Measurements from ENCODE around the gene ARL8B. TPM values are rescaled to one million over a fixed set of nuclear protein-coding genes. Genes with fewer than 3 reads are reported as not detected.
"Not testable (repeated sequence)": the region's sequence is repeated elsewhere in the genome, so short reads cannot be mapped to it uniquely, and the experiment has no call there.

Gene ARL8B
- total RNA-seq, 1 experiment from 2014 or later, result 41.0 TPM

DNA sequence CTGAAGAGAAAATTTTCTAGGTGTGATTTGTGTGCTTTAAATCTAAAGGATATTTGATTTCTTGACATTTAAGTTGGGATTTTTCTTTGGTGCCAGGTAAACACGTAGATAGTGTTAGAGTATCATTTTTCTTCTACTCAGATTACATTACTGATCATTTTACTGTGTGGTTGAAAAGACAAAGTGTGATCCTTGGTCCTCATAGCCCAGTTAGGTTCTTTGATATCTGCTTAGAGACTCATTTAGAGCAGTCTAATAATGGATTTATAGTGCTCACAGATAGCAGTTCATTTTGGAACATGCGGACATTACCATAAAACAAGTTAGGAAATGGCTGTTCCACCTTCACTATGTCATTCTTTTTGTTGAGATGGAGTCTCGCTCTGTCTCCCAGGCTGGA lies 12.4 kb downstream of the ARL8B start:
- Histone ChIP-seq H3K36me3 (no peaks in the 10 kb centered on the region), H3K27me3 (no peaks in the 10 kb centered on the region), H3K4me3 (no peak overlapping the region), H3K9me3 (no peaks in the 10 kb centered on the region)
- no peak for DNase-seq

DNA sequence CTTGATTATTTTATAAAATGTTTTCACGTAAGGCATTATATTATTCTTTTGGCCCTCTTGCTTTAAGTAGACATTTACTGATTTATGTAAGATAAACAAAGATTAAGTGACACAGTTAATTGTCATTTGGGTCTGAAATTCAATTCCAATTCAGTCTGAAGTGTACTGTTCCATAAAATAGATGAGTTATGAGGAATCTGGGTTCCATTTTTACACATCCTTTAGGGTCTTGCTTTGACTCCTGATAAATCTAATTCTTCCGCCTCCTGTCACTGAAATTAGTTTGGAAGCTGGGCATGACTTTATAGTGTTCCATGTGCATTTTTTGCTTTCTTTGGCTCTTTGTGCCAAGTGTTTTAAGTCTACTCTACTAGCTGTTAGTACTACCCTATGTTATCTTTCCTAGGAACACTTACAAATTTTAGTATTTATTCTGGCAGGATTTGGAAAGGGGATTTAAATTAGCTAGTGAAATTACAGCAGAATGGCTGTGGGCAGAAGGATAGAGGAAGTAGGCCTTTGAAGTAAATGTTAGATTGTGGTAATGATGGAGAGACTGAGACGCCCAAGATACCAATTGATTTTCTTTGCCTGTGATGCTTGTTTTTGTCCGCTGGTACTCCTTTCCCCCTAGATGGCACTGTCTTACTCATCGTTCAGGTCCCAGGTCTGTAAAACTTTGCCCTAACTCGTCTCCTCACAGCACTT lies 14.3 kb downstream of the ARL8B start:
- DNase-seq, result no peak
- H3K27me3 ChIP-seq, result no peaks in the 10 kb centered on the region
- H3K4me3 ChIP-seq, result no peak overlapping the region
- H3K9me3 ChIP-seq, result no peaks in the 10 kb centered on the region
- H3K36me3 ChIP-seq, result no peaks in the 10 kb centered on the region; the same call in 1 of the 2 replicates

DNA sequence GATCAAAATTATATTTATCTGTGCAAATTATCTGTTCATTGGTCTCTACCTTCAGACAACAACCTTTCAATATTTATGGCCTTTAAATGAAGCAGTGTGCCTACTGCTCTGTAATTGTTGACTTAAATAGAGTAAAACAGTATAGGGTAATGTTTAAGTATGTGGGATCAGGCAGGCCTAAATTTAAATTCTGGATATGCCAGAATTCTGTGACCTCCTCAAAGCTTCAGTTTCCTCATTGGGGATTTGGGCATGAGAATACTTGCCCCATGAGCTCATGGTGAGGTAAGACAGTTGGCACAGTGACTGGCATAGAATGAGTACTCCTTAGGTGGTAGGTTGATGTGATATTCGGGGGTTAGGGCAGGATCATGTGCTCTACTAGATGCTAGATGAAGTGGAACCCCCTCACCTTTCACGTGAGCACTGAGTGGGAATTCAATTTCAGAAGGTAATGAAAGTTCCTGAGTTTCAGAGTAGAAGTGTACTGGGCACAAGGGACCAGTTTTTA lies 14.9 kb downstream of the ARL8B start:
- peak; percentile 32 for DNase-seq

DNA sequence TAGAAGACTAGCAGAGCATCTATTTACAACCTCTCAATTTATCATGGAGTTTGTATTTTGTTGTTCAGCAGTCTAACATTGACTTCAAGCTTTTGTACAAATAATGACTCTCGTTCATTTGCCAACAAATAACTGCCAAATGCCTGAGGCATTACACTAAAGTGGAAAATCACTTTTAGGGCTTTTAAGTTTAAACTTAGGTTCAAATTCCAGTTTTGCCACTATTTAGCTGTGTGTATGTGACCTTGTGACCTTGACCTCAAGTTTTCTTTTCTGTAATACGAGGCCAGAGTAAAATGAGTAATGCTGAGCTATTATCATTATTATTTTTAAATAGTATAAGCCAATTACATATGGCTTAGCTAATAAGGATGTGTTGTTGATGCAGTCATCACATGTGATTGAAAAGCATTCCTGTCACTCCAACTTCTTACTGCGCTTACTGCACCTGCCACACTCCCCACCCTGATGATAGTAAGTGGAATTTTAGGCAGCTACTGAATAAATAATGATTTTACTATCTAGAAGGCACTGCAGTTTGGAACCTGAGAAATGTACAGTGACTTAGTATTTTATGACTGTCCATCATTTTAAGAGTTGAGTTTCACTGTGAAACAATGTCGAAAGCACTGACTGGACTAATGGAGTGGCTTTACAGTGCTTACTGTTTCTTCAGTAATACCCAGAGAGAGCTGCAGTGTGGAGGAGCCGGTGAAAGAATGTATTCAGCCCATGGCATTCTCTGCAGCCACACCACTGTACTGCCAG lies 16.3 kb downstream of the ARL8B start:
- Histone ChIP-seq H3K4me3 (no peak overlapping the region), H3K36me3 (no peaks in the 10 kb centered on the region; the same call in 1 of the 2 replicates), H3K27me3 (no peaks in the 10 kb centered on the region), H3K9me3 (no peaks in the 10 kb centered on the region)
- DNase-seq, result no peak

More for the DNA sequence above, 14.9 kb downstream of the ARL8B start:
- Histone ChIP-seq H3K9me3 (no peaks in the 10 kb centered on the region), H3K36me3 (no peaks in the 10 kb centered on the region; the same call in 1 of the 2 replicates), H3K4me3 (no peak overlapping the region), H3K27me3 (no peaks in the 10 kb centered on the region)

DNA sequence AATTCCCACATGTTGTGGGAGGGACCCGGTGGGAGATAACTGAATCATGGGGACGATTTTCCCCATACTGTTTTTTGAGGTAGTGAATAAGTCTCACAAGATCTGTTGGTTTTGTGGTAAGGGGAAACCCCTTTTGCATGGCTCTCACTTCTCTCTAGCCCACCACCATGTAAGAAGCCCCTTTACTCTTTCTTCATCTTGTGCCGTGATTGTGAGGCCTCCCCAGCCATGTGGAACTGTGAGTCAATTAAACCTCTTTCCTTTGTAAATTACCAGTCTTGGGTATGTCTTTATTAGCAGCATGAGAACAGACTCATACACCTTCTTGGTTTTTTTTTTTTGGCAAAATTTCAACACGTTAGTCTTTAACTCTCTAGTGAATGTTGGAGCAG lies 18.1 kb downstream of the ARL8B start:
- H3K9me3 ChIP-seq, result no peaks in the 10 kb centered on the region
- H3K4me3 ChIP-seq, result no peak overlapping the region
- DNase-seq, result no peak
- no peaks in the 10 kb centered on the region; the same call in 1 of the 2 replicates for H3K36me3 ChIP-seq
- H3K27me3 ChIP-seq, result no peaks in the 10 kb centered on the region

DNA sequence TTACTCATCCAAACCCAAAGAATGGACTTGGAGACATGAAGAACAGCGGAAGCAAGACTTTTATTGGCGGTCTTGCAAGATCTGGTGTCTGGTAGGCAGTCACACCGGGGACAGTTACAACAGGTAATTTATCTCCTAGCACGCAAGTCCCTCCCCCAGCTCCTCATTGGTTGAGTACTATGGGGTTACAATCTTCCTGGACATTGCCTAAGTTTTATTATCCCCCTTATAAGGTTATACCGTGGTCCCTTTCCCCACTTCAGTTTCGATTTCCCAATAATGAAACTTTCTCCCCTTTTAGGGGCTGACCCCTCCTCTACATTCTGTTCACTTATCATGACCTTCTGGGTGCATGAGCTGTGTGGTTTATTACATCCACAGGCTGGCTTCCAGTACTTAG lies 18.7 kb downstream of the ARL8B start:
- DNase-seq, result no peak
- no peaks in the 10 kb centered on the region; the same call in 1 of the 2 replicates for H3K36me3 ChIP-seq

DNA sequence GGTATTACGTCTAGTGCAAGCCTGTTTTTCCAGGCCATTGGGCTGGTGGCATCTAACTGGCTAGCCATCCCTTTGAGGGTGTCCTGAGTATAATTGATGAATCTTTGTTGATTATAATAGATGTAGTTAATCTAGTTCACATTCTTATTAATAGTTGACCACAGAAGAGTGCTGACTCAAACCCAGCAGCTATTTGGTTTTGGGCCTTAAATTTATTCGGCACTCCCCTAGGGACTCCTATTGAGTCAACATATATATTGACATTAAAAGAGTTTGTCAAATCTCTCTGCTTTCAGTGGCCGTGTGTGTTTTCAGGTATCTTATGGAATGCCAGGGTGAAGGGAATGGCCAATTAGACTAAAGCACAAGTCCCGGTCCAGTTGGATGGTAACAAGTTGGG lies 19.7 kb downstream of the ARL8B start:
- Histone ChIP-seq H3K4me3 (no peak overlapping the region), H3K27me3 (no peaks in the 10 kb centered on the region), H3K36me3 (no peaks in the 10 kb centered on the region; the same call in 1 of the 2 replicates), H3K9me3 (no peaks in the 10 kb centered on the region)
- DNase-seq, result no peak

More for the DNA sequence above, 18.7 kb downstream of the ARL8B start:
- H3K4me3 ChIP-seq, result no peak overlapping the region
- no peaks in the 10 kb centered on the region for H3K27me3 ChIP-seq
- no peaks in the 10 kb centered on the region for H3K9me3 ChIP-seq

DNA sequence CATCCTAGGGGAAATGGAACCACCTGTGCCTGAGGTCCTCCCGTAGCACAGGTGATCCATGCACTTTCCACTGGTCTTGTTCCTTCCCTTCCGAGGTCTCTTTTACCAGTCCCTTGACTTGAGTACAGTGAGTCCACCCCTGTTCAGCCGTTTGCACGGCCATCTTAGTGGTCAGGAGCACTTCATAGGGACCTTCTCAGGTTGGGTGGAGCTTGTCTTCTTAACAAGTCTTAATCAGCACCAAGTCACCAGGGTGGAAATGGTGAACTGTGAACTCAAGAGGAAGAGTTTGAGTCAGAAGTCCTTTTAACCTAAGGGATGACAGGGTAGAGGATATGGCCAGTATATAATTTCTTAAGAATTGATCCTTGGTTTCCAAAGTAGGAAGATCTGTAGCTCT lies 21.4 kb downstream of the ARL8B start:
- no peaks in the 10 kb centered on the region for H3K27me3 ChIP-seq
- DNase-seq, result no peak
- H3K36me3 ChIP-seq, result no peaks in the 10 kb centered on the region; the same call in 1 of the 2 replicates
- no peaks in the 10 kb centered on the region for H3K9me3 ChIP-seq
- no peak overlapping the region for H3K4me3 ChIP-seq

DNA sequence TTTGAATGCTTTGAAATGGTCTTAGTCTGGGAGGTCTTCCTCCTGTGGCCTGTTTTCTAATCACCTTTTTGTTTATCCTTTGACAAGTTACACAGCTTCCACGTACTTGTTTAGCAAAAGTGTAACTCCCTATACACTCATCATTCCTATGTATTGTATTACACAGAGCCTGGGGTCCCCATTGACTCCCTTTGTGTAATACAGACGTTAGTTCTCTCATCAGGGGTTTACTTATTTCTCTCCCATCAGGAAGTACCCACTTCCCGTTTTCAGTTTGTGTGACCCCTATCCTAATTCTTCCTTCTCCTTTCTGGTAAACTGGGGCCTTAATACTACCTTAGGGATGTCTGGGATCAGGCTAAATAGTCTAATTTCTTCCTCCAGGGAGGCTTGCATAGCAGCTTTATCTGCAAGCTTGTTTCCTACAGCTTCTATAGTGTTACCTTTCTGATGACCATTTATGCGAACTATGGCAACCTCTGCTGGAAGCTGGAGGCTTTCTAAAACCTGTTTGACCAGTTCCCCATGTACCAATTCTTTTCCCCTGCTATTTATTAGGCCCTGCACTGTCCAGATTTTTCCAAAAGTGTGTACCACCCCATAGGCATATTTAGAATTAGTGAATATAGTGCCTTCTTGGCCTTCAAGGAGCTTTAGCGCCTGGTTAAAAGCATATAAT lies 22.4 kb downstream of the ARL8B start:
- H3K27me3 ChIP-seq, result no peaks in the 10 kb centered on the region
- H3K4me3 ChIP-seq, result no peak overlapping the region
- no peaks in the 10 kb centered on the region; the same call in 1 of the 2 replicates for H3K36me3 ChIP-seq
- no peaks in the 10 kb centered on the region for H3K9me3 ChIP-seq
- no peak for DNase-seq

DNA sequence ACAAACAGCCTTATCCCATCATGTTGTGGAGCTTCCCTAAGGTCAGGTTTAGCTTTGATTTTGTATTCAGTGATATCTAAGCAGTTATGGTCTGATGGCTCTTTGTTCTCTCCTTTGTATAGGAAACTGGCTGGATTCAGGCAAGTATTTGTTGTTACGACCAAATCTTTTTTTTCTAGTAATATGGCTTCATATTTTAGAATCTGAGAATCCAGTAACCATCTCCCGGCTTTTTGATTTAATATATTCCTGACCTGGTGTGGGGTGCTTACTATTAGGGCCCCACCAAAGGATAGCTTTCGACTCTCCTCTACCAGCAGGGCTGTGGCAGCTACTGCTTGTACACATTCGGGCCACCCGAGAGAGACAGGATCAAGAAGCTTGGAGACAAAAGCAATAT lies 23.0 kb downstream of the ARL8B start:
- H3K27me3 ChIP-seq, result no peaks in the 10 kb centered on the region

DNA sequence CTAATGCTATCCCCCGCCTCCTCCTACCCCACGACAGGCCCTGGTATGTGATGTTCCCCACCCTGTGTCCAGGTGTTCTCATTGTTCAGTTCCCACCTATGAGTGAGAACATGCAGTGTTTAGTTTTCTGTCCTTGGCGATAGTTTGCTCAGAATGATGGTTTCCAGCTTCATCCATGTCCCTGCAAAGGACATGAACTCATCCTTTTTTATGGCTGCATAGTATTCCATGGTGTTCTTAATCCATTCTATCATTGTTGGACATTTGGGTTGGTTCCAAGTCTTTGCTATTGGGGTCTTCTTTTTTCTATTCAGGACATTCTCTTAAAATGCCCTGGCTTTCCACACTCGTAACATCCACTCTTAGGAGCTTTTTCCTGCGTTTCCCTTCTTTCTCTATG lies 25.1 kb downstream of the ARL8B start:
- DNase-seq, H3K27me3 ChIP-seq, H3K4me3 ChIP-seq, H3K9me3 ChIP-seq, H3K36me3 ChIP-seq: not testable (repeated sequence)

More for the DNA sequence above, 23.0 kb downstream of the ARL8B start:
- no peaks in the 10 kb centered on the region for H3K9me3 ChIP-seq
- DNase-seq, result no peak
- no peak overlapping the region for H3K4me3 ChIP-seq
- no peaks in the 10 kb centered on the region; the same call in 1 of the 2 replicates for H3K36me3 ChIP-seq

DNA sequence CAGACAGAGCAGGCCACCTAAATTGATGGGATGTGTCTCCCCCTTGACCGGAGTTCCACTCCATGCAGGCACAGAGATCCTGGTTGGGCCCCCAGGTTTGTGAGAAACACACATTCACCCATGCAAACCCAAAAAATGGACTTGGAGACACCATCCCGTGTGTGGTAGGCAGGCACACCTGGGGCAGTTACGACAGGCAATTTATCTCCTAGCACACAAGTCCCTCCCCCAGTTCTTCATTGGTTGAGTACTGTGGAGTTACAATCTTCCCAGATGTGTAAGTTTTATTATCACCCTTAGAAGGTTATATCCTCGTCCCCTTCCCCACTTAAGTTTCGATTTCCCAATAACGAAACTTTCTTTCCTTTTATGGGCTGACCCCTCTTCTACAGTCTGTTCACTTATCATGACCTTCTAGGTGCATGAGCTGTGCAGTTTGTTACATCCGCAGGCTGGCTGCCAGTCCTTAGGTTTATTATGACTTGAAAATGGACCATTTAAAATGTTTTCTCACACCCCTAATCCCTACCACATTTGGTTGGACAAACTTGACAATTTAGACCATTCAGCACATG lies 27.3 kb downstream of the ARL8B start:
- Histone ChIP-seq H3K36me3 (no peaks in the 10 kb centered on the region), H3K27me3 (no peaks in the 10 kb centered on the region), H3K9me3 (no peaks in the 10 kb centered on the region), H3K4me3 (no peak overlapping the region)
- DNase-seq, result no peak

DNA sequence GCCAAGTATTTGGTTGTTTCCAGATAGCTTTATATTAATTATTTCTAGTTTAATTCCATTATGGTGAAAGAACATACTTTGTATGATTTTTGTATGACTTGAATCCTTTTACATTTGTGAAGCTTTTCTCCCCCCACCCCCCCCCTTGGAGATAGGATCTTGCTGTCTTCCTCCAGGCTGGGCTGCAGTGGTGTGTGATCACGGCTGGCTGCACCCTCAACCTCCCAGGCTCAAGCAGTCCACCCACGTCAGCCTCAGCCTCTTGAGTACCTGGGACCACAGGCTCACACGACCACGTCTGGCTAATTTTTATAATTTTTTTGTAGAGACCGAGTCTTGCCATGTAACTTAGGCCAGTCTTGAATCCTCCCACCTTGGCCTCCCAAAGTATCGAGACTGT lies 29.5 kb downstream of the ARL8B start:
- H3K4me3 ChIP-seq, result no peak overlapping the region
- H3K36me3 ChIP-seq, result no peaks in the 10 kb centered on the region
- H3K9me3 ChIP-seq, result no peaks in the 10 kb centered on the region
- DNase-seq, result no peak
- no peaks in the 10 kb centered on the region for H3K27me3 ChIP-seq

DNA sequence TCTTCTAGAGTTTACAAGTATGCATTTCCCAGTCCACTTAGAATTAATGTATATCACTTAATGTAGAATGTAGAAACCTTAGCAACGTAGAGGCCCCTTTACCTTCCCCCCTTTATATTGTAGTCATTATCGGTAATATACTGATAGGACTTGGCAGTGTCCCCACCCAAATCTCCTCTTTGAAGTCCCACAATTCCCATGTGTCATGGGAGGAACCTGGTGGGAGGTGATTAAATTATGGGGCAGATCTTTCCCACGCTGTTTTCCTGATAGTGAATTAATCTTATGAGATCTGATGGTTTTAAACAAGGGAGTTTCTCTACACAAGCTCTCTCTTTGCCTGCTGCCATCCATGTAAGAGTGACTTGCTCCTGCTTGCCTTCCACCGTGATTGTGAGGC lies 31.0 kb downstream of the ARL8B start:
- Histone ChIP-seq H3K36me3 (no peaks in the 10 kb centered on the region), H3K27me3 (no peaks in the 10 kb centered on the region), H3K9me3 (no peaks in the 10 kb centered on the region), H3K4me3 (no peak overlapping the region)
- no peak for DNase-seq

DNA sequence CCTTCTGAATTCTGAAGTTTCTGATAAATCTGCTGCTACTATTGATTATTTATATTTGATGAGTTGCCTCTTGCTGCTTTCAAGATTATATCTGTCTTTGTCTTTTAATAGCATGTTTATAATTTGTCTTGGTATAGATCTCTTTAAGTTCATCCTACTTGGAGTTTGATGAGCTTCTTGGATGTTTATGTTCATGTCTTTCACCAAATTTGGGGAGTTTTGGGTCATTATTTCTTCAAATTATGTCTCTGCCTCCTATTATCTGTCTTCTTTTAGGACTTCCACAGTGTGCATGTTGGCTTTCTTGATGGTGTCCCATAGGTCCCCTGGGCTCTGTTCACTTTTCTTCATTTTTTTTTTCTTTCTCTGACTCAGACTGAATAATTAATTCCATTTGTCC lies 33.1 kb downstream of the ARL8B start:
- no peak overlapping the region for H3K4me3 ChIP-seq
- H3K36me3 ChIP-seq, result no peaks in the 10 kb centered on the region
- no peak for DNase-seq
- H3K27me3 ChIP-seq, result no peaks in the 10 kb centered on the region
- no peaks in the 10 kb centered on the region for H3K9me3 ChIP-seq

DNA sequence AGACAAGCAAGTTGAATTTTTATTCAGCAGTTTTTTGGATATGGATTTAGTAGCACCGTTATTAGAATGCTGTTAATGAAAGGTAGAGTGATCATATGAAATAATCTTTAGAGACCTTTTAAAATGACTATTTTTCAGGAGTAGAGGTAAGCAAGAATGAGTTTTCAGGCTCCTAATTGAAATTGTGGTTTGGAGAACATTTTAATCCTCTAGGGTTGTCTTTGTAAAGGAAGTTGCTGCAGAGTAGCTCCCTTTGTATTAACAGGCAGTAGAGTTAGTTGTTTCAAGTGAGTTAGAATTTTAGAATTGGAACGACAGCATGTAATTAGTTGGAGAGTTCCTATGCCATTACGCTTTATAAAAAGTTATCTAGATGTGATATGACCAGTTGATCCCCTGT lies 38.2 kb downstream of the ARL8B start:
- Histone ChIP-seq H3K36me3 (no peaks in the 10 kb centered on the region), H3K27me3 (no peaks in the 10 kb centered on the region), H3K4me3 (no peak overlapping the region), H3K9me3 (no peaks in the 10 kb centered on the region)
- DNase-seq, result no peak

Measured in MG63 (cell line).